GM18868 (cell line): Measurements from ENCODE around the gene PARP14.
"Not testable (repeated sequence)": the region's sequence is repeated elsewhere in the genome, so short reads cannot be mapped to it uniquely, and the experiment has no call there.

Experiments used
- ATAC-seq: cut with Tn5 transposase; IDR thresholded peaks from one replicate; pipeline ENCODE4 v1.9.1; 2021; ENCODE audit warnings: mild to moderate bottlenecking, moderate library complexity; ENCODE audit not compliant: unreplicated experiment

Gene PARP14

GRCh38 chr3:122680475-122681283 lies at the start of gene PARP14:
TSS of gene PARP14 (plus strand) at chr3:122680839. CDS start at chr3:122680884, 45 bp downstream.
- ATAC-seq = peak; percentile 42

GRCh38 chr3:122635789-122636188 lies 44.9 kb upstream of the PARP14 start:
- ATAC-seq = no peak

GRCh38 chr3:122636697-122637096 lies 43.9 kb upstream of the PARP14 start:
- no peak for ATAC-seq

GRCh38 chr3:122640437-122640999 lies 40.1 kb upstream of the PARP14 start:
- ATAC-seq = no peak

GRCh38 chr3:122642935-122643334 lies 37.7 kb upstream of the PARP14 start:
- ATAC-seq = no peak

GRCh38 chr3:122646146-122646988 lies 34.3 kb upstream of the PARP14 start:
- peak; percentile 48 for ATAC-seq

- not testable (repeated sequence) for ATAC-seq
Measured at GRCh38 chr3:122651233-122651907, 29.3 kb upstream of the PARP14 start.

GRCh38 chr3:122651962-122652361 lies 28.7 kb upstream of the PARP14 start:
- not testable (repeated sequence) for ATAC-seq

- ATAC-seq = not testable (repeated sequence)
Measured at GRCh38 chr3:122658336-122658735, 22.3 kb upstream of the PARP14 start.

- no peak for ATAC-seq
Measured at GRCh38 chr3:122660297-122660974, 20.2 kb upstream of the PARP14 start.

- ATAC-seq = no peak
Measured at GRCh38 chr3:122661633-122662032, 19.0 kb upstream of the PARP14 start.

GRCh38 chr3:122662505-122662904 lies 18.1 kb upstream of the PARP14 start:
- ATAC-seq = no peak

- ATAC-seq = no peak
Measured at GRCh38 chr3:122665226-122665786, 15.3 kb upstream of the PARP14 start.

- no peak for ATAC-seq
Measured at GRCh38 chr3:122665881-122666280, 14.8 kb upstream of the PARP14 start.

GRCh38 chr3:122668930-122669730 lies 11.5 kb upstream of the PARP14 start:
- peak; percentile 94 for ATAC-seq

- ATAC-seq = no peak
Measured at GRCh38 chr3:122671553-122671952, 9.1 kb upstream of the PARP14 start.

GRCh38 chr3:122674339-122674738 lies 6.3 kb upstream of the PARP14 start:
- no peak for ATAC-seq

- no peak for ATAC-seq
Measured at GRCh38 chr3:122676759-122677158, 3.9 kb upstream of the PARP14 start.

- ATAC-seq = no peak
Measured at GRCh38 chr3:122677216-122677615, 3.4 kb upstream of the PARP14 start.
